ENCODE measurements around the gene PTPRA.

The PTPRA gene

GRCh38 chr20:2902291-2902690 is 29.0 kb downstream of the PTPRA start:
- no peaks in the 10 kb centered on the region for H3K27me3 ChIP-seq (ENCODE audit: control insufficient read depth, insufficient read depth, low read length, poor library complexity, severe bottlenecking)
- no peak overlapping the region for H3K4me3 ChIP-seq (ENCODE audit: insufficient read depth, low read depth, low read length)
- H3K27ac ChIP-seq (ENCODE audit: insufficient read depth, low read depth, low read length, poor library complexity, severe bottlenecking), result no peak overlapping the region
- no peaks in the 10 kb centered on the region for H3K36me3 ChIP-seq (ENCODE audit: control insufficient read depth, insufficient read depth, low read length)
- H3K4me1 ChIP-seq (ENCODE audit: control insufficient read depth, insufficient read depth, low read length), result no peaks in the 10 kb centered on the region
- no peaks in the 10 kb centered on the region for H3K9me3 ChIP-seq (ENCODE audit: control insufficient read depth, low read length)
- WGBS, 2 experiments, result 45 to 54% methylated on average over 1 of the region's 1 CpG

GRCh38 chr20:2902818-2903217 is 29.5 kb downstream of the PTPRA start:
- Histone ChIP-seq H3K27ac (ENCODE audit: insufficient read depth, low read depth, low read length, poor library complexity, severe bottlenecking) (no peak overlapping the region), H3K4me1 (ENCODE audit: control insufficient read depth, insufficient read depth, low read length) (no peaks in the 10 kb centered on the region), H3K4me3 (ENCODE audit: insufficient read depth, low read depth, low read length) (no peak overlapping the region), H3K27me3 (ENCODE audit: control insufficient read depth, insufficient read depth, low read length, poor library complexity, severe bottlenecking) (no peaks in the 10 kb centered on the region), H3K36me3 (ENCODE audit: control insufficient read depth, insufficient read depth, low read length) (no peaks in the 10 kb centered on the region), H3K9me3 (ENCODE audit: control insufficient read depth, low read length) (no peaks in the 10 kb centered on the region)
- 88 to 99% methylated on average over 3 of the region's 3 CpGs for WGBS, 2 experiments

GRCh38 chr20:2903686-2904085 is 30.4 kb downstream of the PTPRA start:
- Histone ChIP-seq H3K36me3 (ENCODE audit: control insufficient read depth, insufficient read depth, low read length) (no peaks in the 10 kb centered on the region), H3K27me3 (ENCODE audit: control insufficient read depth, insufficient read depth, low read length, poor library complexity, severe bottlenecking) (no peaks in the 10 kb centered on the region), H3K4me1 (ENCODE audit: control insufficient read depth, insufficient read depth, low read length) (no peaks in the 10 kb centered on the region), H3K27ac (ENCODE audit: insufficient read depth, low read depth, low read length, poor library complexity, severe bottlenecking) (no peak overlapping the region), H3K4me3 (ENCODE audit: insufficient read depth, low read depth, low read length) (no peak overlapping the region), H3K9me3 (ENCODE audit: control insufficient read depth, low read length) (no peaks in the 10 kb centered on the region)
- 96 to 98% methylated on average over 6 of the region's 6 CpGs for whole genome bisulfite sequencing, 2 experiments

GRCh38 chr20:2907519-2907918 is 34.2 kb downstream of the PTPRA start:
- Histone ChIP-seq H3K36me3 (ENCODE audit: control insufficient read depth, insufficient read depth, low read length) (no peaks in the 10 kb centered on the region), H3K9me3 (ENCODE audit: control insufficient read depth, low read length) (no peaks in the 10 kb centered on the region), H3K4me1 (ENCODE audit: control insufficient read depth, insufficient read depth, low read length) (no peaks in the 10 kb centered on the region), H3K4me3 (ENCODE audit: insufficient read depth, low read depth, low read length) (no peak overlapping the region), H3K27me3 (ENCODE audit: control insufficient read depth, insufficient read depth, low read length, poor library complexity, severe bottlenecking) (no peaks in the 10 kb centered on the region), H3K27ac (ENCODE audit: insufficient read depth, low read depth, low read length, poor library complexity, severe bottlenecking) (no peak overlapping the region)
- 94 to 100% methylated on average over 2 of the region's 3 CpGs for WGBS, 2 experiments

GRCh38 chr20:2909953-2910352 is 36.7 kb downstream of the PTPRA start:
- H3K9me3 ChIP-seq (ENCODE audit: control insufficient read depth, low read length), result no peaks in the 10 kb centered on the region
- H3K36me3 ChIP-seq (ENCODE audit: control insufficient read depth, insufficient read depth, low read length), result no peaks in the 10 kb centered on the region
- no peak overlapping the region for H3K27ac ChIP-seq (ENCODE audit: insufficient read depth, low read depth, low read length, poor library complexity, severe bottlenecking)
- no peaks in the 10 kb centered on the region for H3K27me3 ChIP-seq (ENCODE audit: control insufficient read depth, insufficient read depth, low read length, poor library complexity, severe bottlenecking)
- H3K4me1 ChIP-seq (ENCODE audit: control insufficient read depth, insufficient read depth, low read length), result no peaks in the 10 kb centered on the region
- no peak overlapping the region for H3K4me3 ChIP-seq (ENCODE audit: insufficient read depth, low read depth, low read length)
- WGBS, 2 experiments, result no CpG with 5 or more reads among the region's 2 CpGs

GRCh38 chr20:2911200-2911599 is 37.9 kb downstream of the PTPRA start:
- no peaks in the 10 kb centered on the region for H3K36me3 ChIP-seq (ENCODE audit: control insufficient read depth, insufficient read depth, low read length)
- H3K27ac ChIP-seq (ENCODE audit: insufficient read depth, low read depth, low read length, poor library complexity, severe bottlenecking), result no peak overlapping the region
- no peaks in the 10 kb centered on the region for H3K9me3 ChIP-seq (ENCODE audit: control insufficient read depth, low read length)
- H3K4me3 ChIP-seq (ENCODE audit: insufficient read depth, low read depth, low read length), result no peak overlapping the region
- H3K27me3 ChIP-seq (ENCODE audit: control insufficient read depth, insufficient read depth, low read length, poor library complexity, severe bottlenecking), result no peaks in the 10 kb centered on the region
- H3K4me1 ChIP-seq (ENCODE audit: control insufficient read depth, insufficient read depth, low read length), result no peaks in the 10 kb centered on the region

- H3K4me3 ChIP-seq (ENCODE audit: insufficient read depth, low read depth, low read length), result no peak overlapping the region
- no peaks in the 10 kb centered on the region for H3K27me3 ChIP-seq (ENCODE audit: control insufficient read depth, insufficient read depth, low read length, poor library complexity, severe bottlenecking)
- H3K36me3 ChIP-seq (ENCODE audit: control insufficient read depth, insufficient read depth, low read length), result no peaks in the 10 kb centered on the region
- no peaks in the 10 kb centered on the region for H3K4me1 ChIP-seq (ENCODE audit: control insufficient read depth, insufficient read depth, low read length)
- no peaks in the 10 kb centered on the region for H3K9me3 ChIP-seq (ENCODE audit: control insufficient read depth, low read length)
- H3K27ac ChIP-seq (ENCODE audit: insufficient read depth, low read depth, low read length, poor library complexity, severe bottlenecking), result no peak overlapping the region
Measured at GRCh38 chr20:2914160-2914559, 40.9 kb downstream of the PTPRA start.

GRCh38 chr20:2917266-2917665 is 44.0 kb downstream of the PTPRA start:
- H3K27ac ChIP-seq (ENCODE audit: insufficient read depth, low read depth, low read length, poor library complexity, severe bottlenecking), result no peak overlapping the region
- no peaks in the 10 kb centered on the region for H3K36me3 ChIP-seq (ENCODE audit: control insufficient read depth, insufficient read depth, low read length)
- H3K27me3 ChIP-seq (ENCODE audit: control insufficient read depth, insufficient read depth, low read length, poor library complexity, severe bottlenecking), result no peaks in the 10 kb centered on the region
- no peaks in the 10 kb centered on the region for H3K4me1 ChIP-seq (ENCODE audit: control insufficient read depth, insufficient read depth, low read length)
- H3K4me3 ChIP-seq (ENCODE audit: insufficient read depth, low read depth, low read length), result no peak overlapping the region
- H3K9me3 ChIP-seq (ENCODE audit: control insufficient read depth, low read length), result no peaks in the 10 kb centered on the region

- Histone ChIP-seq H3K4me3 (ENCODE audit: insufficient read depth, low read depth, low read length) (no peak overlapping the region), H3K9me3 (ENCODE audit: control insufficient read depth, low read length) (no peaks in the 10 kb centered on the region), H3K27me3 (ENCODE audit: control insufficient read depth, insufficient read depth, low read length, poor library complexity, severe bottlenecking) (no peaks in the 10 kb centered on the region), H3K36me3 (ENCODE audit: control insufficient read depth, insufficient read depth, low read length) (no peaks in the 10 kb centered on the region), H3K27ac (ENCODE audit: insufficient read depth, low read depth, low read length, poor library complexity, severe bottlenecking) (no peak overlapping the region), H3K4me1 (ENCODE audit: control insufficient read depth, insufficient read depth, low read length) (no peaks in the 10 kb centered on the region)
- 85 to 87% methylated on average over 6 of the region's 7 CpGs for WGBS, 2 experiments
Measured at GRCh38 chr20:2918096-2919049, 45.1 kb downstream of the PTPRA start.

- WGBS, 2 experiments, result 94 to 95% methylated on average over 1 of the region's 2 CpGs
- Histone ChIP-seq H3K4me3 (ENCODE audit: insufficient read depth, low read depth, low read length) (no peak overlapping the region), H3K36me3 (ENCODE audit: control insufficient read depth, insufficient read depth, low read length) (peaks cover 3% of the 10 kb centered on the region), H3K4me1 (ENCODE audit: control insufficient read depth, insufficient read depth, low read length) (no peaks in the 10 kb centered on the region), H3K9me3 (ENCODE audit: control insufficient read depth, low read length) (no peaks in the 10 kb centered on the region), H3K27ac (ENCODE audit: insufficient read depth, low read depth, low read length, poor library complexity, severe bottlenecking) (no peak overlapping the region), H3K27me3 (ENCODE audit: control insufficient read depth, insufficient read depth, low read length, poor library complexity, severe bottlenecking) (no peaks in the 10 kb centered on the region)
Measured at GRCh38 chr20:2919518-2920245, 46.4 kb downstream of the PTPRA start.
